DMS53 (cell line): ENCODE results near the gene TMEM94.
"Not testable (repeated sequence)": the region's sequence is repeated elsewhere in the genome, so short reads cannot be mapped to it uniquely, and the experiment has no call there.

Source experiments
- DNase-seq: peaks from one replicate; lab custom pipeline; 2025; lab: John Stamatoyannopoulos, UW

The TMEM94 gene

DNA sequence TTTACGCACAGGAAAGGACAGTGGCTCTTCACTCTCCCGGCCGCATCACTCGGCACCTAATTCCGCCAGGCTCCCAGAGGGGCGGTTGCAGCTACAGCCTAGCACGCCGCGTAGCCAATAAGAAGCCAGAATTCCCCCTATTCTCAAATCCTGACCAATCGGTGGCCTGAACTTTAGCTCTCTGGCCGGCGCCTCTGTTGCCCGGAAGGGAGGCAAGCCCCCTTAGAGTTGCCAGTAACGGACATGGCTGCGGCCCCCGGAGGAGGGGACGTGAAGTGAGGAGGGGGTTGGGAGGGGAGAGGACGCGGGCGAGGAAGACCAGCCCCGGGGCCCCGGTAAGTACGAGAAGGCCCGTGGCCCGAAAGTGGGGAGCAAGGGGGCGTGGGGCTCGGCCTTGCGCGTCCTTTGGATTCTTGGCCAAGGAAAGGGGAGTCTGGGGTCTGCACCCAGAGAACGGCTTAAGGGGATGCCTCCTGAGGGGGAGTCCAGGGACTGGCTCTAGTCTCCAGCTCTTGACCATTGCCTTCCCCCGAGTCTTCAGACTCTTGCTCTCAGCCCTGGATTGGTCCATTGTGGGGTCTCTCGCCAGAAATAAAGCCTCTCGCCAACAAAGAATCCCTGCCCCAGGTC lies at the start of gene TMEM94:
TSS of gene TMEM94 (plus strand) at position 219 of the 630 bp plus-strand sequence. CDS start 15,271 bp downstream, outside the sequence.
- peak; percentile 99 for DNase-seq

DNA sequence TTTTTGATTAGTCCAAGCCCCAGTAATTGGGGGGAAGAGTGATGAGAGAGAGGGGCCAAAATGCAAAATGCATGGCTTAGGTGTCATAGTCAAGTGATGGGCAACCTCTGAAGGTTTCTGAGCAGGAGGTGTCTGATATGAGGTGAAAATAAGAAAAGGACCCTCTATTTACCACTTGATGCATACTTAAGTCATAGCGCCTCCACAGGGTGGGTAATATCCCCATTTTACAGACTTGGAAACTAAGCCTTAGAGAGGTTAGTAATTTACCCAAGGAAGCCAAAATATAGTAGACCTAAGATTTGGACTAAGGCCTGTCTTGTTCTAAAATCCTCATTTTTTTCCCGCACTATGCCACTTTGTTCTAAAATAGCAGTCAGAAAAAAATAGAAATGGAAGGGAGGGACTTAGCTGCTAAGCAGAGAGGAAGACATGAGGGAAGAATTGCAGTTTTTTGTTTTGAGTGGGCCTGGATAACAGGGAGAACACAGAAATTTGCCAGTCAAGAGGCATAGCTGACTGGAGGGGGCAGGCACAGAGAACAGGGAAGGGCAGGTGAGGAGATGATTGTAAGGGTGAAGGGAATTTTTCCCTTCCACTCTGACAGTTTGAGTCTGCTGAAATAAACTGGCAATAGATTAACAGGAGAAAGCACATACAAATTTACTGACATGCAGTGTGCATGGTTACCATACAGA lies 48.6 kb upstream of the TMEM94 start:
- peak; percentile 12 for DNase-seq

DNA sequence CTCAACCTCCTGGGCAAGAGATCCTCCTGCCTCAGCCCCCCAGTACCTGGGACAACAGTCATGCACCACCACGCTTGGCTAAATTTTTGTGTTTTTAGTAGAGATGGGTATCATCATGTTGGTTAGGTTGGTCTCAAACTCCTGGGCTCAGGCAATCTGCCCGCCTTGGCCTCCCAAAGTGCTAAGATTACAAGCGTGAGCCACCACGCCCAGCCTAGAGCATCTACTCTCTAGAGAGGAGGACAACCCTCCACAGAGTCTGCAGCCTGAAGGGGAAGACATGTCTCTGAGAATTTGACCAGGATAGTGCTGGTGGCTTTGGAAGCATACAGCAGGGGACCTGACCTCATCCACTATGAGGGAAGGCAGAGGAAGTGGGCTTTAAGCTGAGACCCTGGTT lies 46.3 kb upstream of the TMEM94 start:
- DNase-seq: no peak

DNA sequence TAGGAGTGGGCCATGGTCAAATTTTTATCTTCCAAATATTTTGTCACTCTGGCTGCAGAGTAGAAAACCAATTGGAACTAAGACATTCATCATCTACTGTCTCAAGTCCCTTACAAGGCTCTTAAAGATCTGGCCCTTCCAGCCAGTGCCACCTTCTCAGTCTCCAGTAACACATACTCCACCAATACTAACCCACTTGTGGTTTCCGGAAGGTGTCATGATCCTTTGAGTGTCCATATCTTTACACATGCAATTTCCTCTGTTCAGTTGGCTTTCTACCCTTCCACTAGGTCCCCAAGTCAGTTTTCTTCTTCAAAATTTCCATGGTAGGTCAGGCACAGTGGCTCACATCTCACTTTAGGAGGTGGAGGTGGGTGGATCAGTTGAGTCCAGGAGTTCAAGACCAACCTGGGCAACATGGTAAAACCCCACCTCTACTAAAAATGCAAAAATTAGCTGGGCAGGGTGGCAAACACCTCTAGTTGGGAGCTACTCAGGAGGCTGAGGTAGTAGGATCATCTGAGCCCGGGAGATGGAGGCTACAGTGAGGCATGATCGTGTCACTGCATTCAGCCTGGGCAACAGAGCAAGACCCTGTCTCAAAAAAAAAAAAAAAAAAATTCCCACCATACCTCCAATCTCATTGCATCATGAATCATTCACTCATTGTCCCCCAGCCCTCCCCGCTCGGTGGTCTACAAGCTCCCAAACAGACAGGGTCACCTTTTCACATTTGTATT lies 44.9 kb upstream of the TMEM94 start:
- no peak for DNase-seq

DNA sequence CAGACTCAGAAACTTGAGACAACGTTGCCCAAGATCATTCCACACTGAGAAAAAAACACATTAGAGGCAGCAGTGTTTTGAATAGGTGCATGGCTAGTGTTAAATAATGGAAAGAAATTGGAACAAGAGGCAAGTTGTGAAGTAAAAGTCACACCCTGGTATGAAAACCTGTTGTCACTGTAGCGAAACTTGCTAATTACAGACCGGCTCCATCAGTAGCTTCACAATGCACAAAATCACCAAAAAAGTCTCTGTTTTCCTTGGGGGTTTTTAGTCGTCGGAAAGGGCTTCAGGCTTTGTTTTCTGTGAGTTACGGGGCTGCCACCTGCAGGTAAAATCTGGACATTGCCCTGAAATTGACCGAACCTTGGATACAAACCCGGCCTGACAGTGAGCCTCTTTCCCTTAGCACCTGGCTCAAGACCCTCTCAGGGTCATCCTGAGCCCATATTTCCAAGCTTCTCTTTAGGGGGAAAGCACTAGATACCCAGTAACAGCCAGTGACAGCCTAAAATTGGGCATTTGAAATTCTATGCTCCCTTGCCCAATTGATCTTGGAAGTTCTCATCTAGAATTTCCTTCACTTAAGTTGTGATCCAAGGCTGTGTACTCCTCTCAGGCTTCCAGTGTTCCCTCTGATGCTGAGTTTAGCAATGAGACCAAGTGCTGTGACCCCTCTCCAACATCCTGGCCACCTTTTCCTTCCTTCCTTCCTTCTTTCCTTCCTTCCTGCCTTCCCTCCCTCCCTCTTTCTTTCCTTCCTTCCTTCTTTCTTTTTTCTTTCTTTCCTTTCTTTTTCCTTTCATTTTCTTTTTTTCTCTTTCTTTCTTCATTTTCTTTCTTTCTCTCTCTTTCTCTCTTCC lies 43.7 kb upstream of the TMEM94 start:
- DNase-seq: peak; percentile 82

DNA sequence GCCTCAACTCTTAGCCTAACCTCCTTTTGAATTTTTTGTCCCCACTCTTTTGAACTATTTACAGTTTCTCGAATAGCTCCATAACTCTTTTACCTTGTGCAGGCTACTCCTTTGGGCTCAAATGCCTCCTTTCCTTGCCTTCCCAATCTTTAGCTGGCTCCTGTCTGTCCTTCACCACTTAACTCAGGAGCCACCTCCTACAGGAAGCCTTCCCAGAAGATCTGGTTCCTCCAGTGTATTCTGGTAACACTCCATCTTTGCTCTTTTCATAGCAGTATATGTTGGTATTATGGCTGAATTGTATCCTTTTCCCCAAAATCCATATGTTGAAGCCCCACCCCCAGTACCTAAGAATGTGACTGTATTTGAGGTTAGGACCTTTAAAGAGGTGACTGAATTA lies 41.9 kb upstream of the TMEM94 start:
- no peak for DNase-seq

DNA sequence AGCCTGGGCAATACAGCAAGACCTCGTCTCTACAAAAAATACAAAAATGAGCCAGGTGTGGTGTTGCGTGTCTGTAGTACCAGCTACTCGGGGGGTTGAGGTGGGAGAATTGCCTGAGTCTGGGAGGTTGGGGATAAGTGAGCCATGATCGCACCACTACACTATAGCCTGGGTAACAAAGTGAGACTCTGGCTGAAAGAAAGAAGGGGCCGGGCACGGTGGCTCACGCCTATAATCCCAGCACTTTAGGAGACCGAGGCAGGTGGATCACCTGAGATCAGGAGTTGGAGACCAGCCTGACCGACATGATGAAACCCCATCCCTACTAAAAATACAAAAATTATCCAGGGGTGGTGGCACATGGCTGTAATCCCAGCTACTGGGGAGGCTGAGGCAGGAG lies 40.4 kb upstream of the TMEM94 start:
- DNase-seq: no peak

DNA sequence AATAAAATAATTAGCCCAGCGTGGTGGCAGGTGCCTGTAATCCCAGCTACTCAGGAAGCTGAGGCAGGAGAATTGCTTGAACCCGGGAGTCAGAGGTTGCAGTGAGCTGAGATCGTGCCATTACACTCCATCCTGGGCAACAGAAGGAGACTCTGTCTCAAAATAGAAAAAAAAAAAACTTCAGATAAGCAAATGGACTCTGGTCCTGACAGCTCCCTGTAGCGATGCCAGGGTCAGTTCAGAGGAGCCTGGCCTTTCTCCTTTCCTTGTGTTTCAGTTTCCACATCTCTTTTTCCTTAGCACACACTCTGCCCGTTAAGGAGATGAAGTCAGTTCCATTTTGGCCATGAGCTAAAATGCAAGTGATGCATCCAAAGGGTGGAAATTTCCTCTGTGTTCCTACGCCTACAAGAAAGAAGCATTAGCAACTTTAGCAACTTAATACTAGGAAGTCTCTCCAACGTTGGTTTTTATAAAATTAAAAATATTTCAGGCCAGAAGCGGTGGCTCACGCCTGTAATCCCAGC lies 39.3 kb upstream of the TMEM94 start:
- no peak for DNase-seq

DNA sequence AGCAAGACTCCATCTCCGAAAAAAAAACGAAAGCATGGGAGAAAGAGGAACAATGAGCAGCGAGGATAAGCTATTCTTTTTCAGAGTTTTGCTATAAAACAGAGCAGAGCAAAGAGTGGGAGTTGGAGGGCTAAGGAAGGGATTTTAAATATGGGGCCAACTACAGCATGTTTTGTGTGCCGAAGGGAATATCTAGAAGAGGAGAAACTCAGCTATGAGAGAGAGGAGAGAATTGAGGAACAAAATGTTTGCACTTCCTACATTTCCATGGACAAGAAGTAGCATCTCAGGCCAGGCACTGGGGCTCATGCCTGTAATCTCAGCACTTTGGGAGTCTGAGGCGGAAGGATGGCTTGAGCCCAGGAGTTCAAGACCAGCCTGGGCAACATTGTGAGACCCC lies 37.9 kb upstream of the TMEM94 start:
- DNase-seq: no peak

DNA sequence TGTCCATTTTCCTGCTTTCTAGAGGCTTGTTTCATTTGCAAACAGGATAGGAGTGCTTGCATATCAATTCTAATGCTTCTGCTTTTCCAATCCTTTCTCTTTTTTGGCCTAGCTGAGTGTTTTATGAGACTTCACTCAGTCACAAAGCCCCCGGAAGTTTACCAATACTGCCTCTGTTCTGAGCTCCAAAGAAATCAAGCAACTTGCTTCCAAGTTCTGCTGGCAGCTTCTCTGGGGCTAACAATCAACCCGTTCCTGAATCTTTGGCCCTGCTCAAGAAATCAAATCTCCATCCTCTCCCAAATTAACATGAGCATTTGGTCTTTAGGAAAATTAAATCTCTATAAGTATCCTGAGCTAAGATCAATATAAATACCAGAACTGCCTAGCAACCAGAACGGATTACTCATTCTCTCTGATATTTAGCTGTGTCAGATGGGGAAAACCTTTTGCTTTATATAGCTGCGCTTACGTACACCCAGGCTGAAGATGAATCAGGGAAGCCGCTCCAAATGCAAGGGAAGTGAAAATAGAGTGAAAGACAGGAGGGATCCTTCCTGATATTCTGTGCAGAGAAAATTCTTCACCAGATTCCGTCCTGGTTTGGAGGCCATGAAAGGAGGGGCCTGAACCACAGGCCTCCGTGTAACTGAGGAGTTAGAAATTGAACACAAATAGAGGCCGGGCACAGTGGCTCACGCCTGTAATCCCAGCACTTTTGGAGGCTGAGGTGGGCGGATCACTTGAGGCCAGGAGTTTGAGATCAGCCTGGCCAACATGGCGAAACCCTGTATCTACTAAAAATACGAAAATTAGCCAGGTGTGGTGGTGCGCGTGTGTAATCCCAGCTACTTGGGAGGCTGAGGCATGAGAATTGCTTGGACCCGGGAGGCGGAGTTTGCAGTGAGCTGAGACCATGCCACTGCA lies 27.6 kb upstream of the TMEM94 start:
- peak; percentile 32 for DNase-seq

DNA sequence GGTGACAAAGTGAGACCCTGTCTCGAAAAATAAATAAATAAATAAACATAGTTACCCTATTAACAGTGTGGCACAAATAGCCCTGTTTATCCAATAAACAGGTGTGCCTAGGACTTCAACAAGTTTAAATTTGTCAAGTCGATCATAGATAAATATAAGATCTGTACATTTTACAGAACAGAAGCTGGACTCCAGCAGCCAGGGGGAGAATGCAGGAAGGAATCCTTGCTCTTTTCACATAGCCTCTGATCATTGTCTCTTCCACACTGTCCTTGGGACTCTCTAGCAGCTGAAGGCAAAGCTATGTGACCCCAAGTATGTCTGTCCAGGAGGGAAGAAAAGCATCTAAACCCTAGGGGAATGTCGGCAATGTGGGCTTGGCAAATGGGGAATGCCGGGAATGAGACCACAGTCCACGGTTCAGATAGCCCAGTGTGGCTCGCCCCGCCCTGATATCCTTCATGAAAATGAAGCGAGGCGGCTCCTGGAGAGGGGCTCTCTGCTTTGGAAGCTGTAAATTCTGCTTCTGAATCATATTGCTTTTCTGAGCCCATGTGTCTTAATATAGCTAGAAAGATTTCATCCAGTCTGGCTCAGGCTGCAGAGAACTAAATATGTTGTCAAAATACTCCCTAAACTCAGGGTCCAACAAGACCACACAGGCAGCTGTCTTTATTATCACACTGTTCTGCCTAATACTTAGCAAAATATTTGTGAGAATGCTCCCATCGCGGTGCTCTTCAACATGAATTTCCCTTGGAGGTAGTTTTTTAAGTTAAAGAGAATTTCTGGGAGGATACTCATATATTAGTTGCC lies 26.1 kb upstream of the TMEM94 start:
- DNase-seq: no peak

DNA sequence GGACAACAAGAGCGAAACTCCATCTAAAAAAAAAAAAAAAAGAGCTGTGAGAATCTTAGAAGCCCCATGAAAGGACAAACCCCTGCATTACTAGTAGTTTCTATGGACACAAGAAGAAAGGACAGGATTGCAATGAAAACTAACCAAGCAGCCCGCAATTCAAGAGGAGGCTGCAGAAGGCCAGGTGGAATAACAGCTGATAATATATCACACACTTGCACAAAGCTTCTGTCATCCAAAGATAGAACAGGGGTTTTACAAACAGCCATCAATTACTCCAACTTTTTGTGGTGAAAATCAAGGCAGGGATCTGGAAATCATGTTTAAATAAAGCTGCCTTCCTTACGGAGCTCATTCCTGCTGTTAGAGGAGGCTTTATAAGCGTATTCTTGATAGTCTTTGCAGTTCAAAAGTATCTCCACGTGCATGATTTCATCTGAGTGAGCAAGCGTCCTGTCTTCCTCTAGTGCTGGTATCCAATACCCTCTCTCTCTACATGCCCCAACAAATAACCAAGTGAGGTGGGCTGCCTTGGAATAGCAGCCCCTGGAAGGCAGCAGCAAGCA lies 23.1 kb upstream of the TMEM94 start:
- no peak for DNase-seq

DNA sequence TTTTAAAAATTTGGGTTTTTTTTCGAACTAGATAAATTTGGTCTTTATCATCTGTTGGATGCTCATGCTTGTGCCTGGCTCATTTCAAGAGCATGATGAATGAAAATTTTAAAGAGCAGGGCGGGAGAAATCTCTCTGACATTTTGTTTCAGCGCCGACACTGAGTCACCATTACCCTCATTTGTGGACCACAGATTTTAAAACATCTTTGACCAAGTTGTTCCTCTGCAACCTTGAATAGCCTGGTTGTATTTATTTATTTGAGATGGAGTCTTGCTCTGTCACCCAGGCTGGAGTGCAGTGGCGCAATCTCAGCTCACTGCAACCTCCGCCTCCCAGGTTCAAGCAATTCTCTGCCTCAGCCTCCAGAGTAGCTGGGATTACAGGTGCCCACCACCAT lies 22.0 kb upstream of the TMEM94 start:
- DNase-seq: not testable (repeated sequence)

DNA sequence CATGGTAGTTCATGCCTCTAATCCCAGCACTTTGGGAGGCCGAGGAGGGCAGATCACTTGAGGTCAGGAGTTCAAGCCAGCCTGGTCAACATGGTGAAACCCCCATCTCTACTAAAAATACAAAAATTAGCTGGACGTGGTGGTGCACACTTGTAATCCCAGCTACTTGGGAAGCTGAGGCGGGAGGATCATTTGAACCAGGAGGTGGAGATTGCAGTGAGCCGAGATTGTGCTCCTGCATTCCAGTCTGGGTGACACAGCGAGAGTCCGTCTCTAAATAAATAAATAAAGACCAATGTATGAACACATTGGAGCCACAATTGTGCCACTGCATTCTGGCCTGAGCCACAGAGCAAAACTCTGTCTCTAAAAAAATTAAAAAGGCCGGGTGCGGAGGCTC lies 19.0 kb upstream of the TMEM94 start:
- not testable (repeated sequence) for DNase-seq

DNA sequence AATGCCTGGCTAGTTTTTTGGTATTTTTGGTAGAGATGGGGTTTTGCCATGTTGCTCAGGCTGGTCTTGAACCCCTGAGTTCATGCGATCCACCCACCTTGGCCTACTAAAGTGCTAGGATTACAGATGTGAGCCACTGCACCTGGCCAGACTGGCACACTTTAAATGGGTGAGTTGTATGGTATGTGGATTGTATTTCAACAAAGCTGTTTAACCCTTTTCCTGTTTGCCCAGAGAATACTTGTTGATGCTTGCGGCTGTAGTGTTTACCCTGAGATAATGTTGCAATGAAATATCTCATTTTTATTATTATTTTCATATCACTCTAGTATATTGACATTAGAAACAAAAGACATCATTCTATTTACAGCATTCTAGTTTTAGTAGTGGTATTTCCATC lies 17.1 kb upstream of the TMEM94 start:
- peak; percentile 75 for DNase-seq

DNA sequence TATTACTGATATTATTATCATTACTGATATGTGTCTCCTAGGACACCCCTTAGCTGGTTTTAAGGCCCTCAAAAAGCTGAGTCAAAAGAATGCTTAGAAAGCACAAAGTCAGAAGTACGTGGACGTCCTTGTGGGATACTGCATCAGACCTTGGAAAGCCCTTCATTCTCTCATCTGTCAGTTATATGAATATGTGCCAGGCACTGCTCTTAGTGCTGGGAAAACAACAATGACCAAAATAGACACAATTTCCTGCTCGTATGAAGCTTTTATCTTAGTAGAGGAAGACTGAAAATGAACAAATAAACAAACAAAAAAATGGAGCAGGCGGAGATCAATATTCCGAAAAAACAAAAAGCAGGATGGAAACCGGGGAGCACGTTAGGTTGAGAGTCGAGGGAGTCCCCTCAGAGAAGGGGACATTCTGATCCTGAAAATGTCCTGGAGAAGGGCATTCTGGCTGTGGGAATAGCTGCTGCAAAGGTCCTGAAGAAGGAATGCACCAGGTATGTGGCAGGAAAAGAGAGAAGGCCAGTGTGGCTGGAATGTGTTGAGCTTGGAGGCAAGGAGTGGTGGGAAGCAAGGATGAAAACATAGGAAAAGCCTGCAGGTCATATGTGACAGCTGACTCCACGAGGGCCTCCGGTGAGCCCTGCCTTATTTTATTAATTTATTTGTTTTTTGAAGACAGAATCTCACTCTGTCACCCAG lies 15.5 kb upstream of the TMEM94 start:
- DNase-seq: no peak

DNA sequence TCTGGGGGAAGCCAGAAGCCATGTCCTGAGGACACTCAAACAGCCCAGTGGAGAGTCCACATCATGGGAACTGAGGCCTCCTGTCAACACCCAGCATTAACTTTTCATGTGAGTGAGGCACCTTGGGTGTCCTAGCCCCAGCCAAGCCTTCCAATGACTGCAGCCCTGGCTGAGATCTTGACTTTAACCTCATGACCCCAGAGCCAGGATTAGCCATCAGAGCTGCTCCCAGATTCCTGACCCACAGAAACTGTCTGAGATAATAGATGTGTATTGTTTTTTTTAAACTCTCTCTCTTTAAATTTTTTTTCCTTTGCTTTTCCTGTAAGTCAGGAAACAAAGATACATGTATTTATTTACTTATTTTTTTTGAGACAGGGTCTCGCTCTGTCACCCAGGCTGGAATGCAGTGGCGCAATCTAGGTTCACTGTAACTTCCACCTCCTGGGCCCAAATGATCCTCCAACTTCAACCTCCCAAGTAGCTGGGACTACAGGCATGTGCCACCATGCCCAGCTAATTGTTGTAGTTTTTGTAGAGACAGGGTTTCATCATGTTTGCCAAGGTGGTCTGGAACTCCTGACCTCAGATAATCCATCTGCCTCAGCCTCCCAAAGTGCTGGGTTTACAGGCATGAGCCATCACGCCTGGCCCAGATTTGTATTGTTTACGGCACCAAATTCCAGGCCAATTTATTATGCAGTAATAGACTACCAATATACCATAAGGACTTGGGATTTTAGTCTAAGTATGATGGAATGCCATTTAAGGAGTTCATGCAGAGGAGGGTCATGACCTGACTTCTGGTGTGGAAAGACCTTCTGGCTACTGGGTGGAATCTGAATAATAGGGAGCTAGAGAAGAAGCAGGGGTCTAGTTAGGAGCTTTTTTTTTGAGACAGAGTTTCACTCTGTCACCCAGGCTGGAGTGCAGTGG lies 14.0 kb upstream of the TMEM94 start:
- DNase-seq: no peak

DNA sequence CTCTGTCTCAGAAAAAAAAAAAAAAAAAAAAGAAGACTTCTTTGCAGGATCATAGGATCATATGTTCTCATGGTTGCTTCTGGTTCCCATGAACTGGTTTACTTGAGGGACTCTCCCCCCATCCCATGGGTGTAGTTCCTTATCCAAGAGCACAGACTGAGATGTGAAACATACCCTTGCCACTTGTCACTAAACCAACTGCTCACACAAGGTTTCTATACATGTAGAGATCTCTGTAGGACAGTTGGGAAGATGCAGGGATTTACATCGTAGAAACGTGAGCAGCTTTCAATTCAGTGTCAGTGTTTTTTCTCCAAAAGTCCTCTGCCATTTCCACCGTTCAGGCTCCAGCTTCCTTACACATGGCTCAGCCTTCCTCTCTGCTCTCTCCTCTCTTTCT lies 11.1 kb upstream of the TMEM94 start:
- DNase-seq: no peak
